GM10847 (cell line): ENCODE results near the gene JAK1.
A peak's percentile ranks its signal among the peaks of the same experiment; 100 is the strongest.

Experiments
- POLR2A ChIP-seq: IDR thresholded peaks from 2 replicates; pipeline ENCODE4 v1.6.1; 2011; ENCODE audit not compliant: insufficient read length; ENCODE audit errors: extremely low read depth

The JAK1 gene

DNA sequence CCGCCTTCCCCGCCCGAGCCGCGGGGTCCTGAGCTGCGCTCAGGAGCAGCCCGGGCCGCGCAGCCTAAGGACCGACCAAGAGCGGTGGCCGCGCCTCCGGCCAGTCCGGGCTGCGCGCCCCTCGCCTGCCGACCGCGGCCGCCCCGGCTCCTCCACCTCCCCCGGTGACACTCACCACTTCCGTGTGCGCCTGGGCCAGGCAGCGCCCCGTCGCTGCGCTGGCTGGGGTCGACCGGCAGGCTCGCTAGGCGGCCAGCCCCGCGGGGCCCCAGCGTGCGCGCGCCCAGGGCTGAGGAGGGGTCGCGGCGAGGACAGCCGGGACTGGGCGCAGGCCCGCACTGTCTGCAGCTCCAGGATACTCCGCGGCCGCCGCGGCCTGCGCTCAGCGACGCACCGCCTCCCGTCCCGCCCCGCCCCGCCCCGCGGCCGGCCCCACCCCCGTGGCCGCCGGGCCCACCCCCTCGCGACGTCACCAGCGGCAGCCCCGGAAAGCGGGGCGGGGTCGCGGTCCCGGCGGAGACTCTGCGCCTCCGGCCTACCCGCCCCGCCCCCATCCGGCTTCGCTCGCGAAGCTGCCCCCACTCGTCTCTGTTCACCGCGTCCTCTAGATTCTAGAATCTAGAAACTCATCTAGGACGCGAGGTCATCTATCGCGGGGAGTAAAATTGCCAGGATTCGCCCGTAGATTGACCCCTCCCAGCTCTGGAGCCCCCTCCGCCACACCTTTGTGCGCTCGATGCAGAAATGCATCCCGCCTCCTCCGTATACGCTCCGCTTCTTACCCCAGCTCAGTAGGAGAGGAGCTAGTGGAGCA is at the start of gene JAK1:
Gene JAK1, minus strand, starts transcription at position 392 of the 814 bp plus-strand sequence. CDS start 80,285 bp downstream, outside the sequence.
- peak; percentile 74 for TF ChIP-seq POLR2A

DNA sequence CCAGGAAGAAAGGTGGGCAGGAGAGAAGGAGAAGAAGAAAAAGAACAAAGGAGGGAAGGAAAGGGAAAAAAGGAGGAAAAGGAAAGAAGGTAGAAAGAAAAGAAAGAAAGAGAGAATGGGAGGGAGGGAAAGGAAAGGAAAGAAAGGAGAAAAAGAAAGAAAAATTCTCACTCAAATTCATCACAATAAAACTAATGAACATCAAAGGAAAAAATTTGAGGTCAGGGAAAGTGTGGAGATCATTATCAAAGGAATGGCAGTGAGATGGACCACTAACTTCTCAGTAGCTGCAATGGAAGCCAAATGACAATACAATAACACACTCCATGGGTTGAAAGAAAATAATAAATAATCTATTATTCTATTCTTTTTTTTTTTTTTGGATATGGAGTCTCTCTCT is 48.0 kb upstream of the JAK1 start:
- no peak for TF ChIP-seq POLR2A

DNA sequence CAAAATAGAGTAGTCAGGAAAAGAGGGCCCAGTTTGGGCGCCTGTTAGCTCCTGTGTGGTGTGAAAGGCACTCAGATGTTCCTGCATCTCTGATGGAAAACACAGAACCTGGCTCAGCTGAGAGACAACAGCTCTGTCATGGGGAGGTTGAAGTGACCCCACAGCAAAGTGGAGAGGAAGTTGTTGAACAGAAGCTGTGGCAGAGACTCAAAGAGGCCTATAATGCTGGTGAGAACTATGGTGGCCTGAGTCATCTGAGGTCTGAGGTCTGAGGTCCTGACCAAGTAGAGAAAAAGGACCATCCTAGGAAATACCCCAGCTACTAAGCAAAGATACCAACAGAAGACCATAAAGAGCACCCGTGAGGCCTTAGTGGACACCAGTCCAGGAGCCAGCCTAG is 45.6 kb upstream of the JAK1 start:
- TF ChIP-seq POLR2A: no peak

DNA sequence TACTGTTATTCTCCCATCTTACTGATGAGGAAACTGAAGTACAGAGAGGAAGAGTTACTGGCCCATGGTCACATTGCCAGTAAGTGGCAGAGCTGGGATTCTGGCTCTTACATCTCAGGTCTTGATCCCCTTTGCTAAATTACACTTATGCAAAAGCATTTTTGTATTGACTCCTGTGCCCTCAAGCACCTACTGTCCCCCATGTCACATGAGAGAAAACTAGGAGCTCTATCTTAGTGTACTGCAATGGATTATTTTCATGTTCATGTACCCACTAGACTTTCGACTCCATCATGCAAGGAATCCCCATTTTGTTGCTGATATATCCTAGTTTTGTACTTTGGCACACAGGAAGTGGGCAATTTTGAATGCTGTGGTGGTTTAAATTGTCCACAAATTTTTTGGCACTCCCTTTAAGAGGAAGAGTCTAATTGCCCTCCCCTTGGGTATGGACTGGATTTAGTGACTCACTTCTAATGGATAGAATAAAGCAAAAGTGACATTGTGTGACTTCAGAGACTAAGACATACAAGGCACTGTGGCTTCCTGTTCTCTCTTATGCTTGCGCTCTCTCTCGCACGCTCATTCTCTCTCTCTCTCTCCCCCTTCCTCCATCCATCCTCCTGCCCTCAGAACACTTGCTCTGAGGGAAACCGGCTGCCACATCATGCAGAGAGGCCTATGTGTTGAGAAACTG is 43.5 kb upstream of the JAK1 start:
- no peak for TF ChIP-seq POLR2A

DNA sequence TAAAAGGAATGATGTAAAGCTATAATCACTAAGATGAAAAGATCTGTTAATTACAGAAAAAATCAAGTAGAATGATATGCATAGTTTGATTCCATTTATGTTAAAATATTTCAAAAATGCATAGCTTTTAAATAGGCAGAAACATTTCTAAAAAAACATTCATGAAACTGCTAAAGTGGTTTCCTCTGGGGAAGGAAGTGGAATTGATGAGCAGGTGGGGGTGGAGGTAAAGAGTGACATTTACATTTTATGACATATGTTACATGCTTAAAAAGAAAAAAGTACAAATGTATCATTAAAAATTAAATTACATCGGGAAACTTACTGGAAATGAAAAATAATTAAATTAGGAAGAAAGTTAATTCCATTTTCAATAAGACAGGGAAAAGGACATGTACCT is 42.8 kb upstream of the JAK1 start:
- TF ChIP-seq POLR2A: no peak

DNA sequence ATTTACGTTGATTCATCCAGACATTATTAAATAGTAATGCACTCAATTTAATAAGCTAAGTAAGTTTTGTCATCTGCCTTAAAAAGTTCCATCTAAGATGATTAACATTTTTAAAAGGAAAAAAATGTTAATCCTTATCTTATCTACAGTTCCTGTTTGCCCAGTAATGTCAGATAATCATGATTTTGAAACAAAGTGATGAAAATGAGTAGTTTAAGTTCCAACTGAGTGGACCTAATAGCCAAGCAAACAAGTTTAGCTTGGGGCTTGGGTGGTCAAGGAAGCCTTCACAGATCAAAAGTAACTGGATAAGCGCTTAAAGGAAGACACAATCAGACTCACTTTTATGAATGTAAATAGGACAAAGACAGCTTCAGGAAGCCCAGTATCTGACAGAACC is 40.5 kb upstream of the JAK1 start:
- no peak for TF ChIP-seq POLR2A

DNA sequence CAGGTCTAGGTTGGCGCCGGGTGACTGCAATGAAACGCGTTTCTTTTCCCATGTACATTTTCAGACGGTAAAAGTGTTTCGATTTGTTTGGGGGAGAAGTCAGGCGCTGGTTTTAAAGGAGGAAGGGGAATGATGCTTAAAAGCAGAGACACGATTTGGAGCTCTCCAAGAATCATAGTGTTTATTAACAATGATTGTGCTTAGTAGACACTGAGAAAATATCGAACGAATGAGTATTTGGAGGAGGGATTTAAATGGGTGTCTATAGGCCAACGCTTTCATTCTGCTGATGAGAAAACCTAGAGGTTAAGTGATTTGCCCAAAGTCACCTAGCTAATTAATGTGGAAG is 36.9 kb upstream of the JAK1 start:
- no peak for TF ChIP-seq POLR2A

DNA sequence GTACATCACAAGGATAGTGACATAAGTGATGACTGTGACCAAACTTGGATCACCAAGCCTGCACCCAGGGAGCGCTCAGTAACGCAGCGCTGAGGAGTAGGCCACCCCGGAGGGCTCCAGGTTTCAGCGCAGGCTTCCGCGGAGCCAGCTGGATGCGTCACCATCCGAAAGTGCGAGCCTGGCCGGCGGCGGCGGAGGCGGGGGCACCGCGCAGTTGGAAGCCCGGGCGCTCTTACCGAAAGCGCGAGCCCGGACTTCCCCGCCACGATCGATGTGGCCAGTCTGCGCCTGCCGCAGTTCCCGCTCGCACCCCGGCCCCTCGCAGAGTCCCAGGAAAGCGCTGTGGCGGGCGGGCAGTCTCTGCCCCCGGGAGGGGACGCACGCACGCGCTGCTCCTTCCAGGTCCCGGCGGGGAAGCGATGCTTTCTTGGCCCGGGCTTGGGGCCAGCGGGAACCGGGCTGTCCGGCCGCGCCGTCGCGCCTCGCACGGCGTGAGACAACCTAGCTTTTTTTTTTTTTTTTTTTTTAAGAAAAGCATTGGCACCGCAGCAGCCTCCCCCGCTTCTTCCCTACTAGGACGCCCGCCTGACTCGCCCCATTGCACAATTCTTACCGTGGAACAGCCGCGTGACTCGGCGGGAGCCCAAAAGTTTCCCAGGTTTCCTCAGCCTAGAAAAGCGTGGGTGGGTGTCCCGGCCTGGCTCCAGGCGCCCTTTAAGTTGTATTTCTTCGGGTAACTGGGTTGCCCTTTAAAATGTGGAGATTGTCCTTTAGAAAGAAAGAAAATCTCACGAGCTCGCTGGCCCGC is 36.4 kb upstream of the JAK1 start:
- no peak for TF ChIP-seq POLR2A

DNA sequence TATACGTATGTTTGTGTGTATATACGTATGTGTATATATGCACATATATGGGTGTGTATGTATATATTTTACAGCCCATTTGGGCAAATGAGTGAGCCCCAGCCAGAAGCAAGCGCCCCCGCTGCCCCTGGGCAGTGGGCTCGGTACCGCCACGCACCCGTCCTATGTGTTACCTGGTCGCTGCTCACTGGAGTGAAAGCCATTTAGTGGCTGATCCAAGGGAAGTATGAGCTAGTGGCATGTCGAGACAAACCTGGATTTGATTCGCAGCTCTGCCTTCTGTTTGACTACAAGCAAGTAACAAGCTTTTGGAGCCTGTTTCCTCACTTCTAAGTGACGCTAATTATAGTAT is 35.8 kb upstream of the JAK1 start:
- no peak for TF ChIP-seq POLR2A

DNA sequence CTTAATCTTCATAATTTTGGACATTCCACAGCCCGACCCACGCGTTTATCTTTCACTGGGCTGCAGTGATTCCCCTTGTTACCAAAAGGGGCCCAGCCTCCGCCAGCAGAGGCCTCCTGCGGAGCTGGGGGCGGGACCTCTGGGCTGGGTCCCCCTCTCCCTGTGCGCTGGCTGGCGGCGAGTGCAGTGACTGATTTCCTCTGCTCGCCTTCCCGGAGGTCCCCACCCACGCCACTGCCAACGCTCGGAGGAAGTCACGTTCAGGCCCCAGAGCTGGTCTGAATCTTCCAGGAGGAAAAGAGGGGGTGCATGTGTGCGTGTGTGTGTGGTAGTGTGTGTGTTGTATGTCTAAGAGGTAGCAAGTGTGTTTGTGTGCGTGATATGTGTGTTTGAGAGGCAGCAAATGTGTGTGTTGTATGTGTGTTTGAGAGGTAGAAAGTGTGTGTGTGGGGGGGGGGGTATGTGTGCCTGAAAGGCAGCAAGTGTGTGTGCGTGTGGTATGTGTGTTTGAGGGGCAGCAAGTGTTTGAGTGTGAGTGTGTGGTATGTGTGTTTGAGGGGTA is 35.0 kb upstream of the JAK1 start:
- TF ChIP-seq POLR2A: no peak

DNA sequence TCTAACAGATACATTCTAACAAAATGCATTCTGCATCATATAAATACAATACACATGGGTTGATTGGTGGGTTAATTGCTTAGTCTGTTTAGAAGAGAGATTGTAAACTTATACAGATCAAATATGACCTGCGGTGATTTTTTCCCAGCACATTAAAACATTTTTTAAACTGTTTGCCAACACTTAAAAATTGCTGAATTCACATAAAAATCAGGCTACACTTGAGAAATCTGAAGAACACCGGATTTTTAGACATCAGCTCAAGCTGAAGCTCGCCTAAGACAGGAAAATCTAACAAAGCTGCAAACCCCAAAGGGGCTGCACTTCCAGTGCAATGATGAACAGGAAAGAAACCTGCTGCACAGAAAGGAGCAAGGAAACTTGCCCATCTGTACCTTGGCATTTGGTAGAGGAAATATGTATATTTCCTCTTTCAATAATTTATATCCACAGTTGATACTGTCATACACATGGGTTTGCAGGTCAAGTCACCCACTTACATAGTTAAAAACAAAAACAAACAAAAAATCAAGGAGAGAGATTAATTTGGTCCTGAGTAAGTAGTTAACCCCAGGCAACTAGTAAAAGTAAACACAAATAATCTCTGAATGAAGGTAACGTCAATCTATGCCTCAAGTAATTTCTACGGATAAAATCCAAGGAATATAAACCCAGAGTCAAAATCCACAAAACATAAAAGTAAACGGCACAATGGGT is 30.4 kb upstream of the JAK1 start:
- TF ChIP-seq POLR2A: no peak

DNA sequence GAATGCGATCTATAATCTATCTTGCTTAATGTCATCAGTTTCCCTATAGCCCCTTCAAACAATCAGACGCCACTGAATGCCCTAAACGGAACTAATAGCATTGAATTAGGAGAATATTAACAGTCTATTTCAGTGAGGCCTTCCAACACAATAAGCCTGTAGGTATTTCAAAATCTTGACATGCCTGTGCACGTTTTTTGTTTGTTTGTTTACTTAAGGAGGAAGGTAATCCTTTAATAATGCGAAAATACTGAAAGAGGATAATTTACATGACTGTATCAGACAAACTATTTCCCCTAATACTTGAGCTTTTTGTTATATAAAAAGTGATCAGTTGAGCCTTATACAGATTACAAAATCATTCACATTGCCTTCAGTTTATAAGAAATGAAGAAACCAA is 29.0 kb upstream of the JAK1 start:
- no peak for TF ChIP-seq POLR2A

DNA sequence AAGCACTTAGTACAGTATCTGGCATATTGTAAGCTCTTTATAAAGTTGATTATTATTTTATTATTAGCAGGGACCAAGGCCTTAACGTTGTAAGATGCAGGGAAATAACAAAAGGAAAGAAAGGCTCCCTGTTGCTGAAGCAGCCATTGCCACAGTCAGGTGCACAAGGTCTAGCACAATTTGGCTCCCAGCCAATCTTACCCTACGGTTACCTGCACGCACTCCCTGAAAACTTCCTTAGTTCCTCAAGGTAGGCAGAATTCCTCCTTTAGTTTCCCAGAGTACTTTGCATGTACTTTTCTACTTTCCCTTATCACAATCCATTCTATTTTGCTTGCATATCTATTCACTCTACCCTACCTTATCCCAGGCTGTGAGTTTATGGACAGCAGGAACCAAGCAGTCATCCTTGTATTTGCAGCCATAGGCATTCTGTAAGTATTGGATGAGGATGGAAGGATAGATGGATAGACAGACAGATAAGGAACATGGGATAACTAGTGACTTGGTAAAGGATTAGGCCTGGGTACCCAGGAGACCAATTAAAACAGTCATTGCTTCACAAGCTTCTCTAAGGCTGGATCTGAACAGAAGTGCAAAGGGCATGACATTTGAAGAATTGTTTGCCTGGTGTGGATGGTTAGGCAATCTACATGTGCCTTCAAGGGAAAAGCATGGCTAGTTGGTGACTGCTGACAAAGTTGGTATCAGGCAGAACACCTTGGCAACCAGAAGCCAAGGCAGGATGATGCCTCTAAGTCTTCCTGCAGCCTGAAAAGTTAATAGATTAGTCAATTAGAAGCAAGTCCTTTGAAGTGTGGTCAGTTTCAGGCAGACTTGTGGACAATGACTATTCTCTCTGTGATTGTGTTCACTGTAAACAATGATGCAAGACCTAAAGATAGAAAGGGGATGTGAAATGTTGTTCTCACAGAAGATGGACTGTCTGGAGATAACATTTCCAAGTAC is 20.8 kb upstream of the JAK1 start:
- no peak for TF ChIP-seq POLR2A

DNA sequence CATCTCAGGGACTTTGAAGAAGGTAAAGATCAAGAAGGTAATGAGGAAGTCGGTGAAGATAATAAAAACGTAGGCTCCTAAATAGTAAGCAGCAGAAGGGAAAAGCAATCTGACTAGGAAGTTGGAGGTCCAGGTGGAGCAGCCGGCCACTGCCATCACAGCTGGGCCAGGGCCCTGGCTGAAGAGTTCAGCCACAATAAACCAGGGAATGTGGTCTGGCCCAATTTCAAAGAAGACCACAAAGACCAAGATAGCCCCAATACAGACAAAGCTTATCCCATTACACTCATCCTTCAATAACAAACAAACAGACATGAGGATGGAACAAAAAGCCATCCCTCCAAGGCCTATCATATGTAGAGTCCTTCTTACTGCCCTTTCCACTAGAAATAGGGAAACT is 18.4 kb upstream of the JAK1 start:
- TF ChIP-seq POLR2A: no peak

DNA sequence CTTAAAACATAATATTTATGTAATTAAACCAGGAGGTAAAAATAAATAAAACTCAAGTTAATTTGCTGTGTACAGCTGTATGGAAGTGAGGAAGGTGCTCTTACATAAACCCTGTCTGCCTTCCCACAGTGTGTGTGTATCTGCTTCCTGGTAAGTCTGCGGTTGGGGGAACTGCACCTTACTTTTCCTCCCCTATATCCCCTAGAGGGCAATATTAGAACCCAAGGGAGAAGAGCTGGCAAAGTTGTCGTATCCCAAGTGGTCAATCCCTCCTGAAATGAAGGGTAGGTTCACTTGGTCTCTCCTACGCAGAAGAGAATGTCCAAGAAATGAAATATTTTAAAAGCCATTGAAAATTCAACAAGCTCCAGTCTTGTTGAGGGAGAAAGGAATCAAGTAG is 17.8 kb upstream of the JAK1 start:
- TF ChIP-seq POLR2A: no peak
